SK-N-SH treated with all-trans-retinoic acid at 6 μM for 48 hours (cell line): ENCODE results near the gene REPS1.

ENCODE experiments used
- CSRNP3 ChIP-seq: fragments of 250-450 bp; sonication (Bioruptor Pico); IDR thresholded peaks from 2 replicates; pipeline ENCODE4 v1.5.1; 2021; ENCODE audit warnings: mild to moderate bottlenecking, moderate library complexity
- RARB ChIP-seq: fragments of 250-450 bp; sonication (Bioruptor Pico); IDR thresholded peaks from 2 replicates; pipeline ENCODE4 v1.8.0; 2021; ENCODE audit warnings: mild to moderate bottlenecking, moderate library complexity
- ZNF8 ChIP-seq: fragments of 450-650 bp; formaldehyde crosslinking; IDR thresholded peaks from 2 replicates; pipeline ENCODE4 v1.5.0; 2020; ENCODE audit warnings: mild to moderate bottlenecking, moderate library complexity
- TF ChIP-seq, protein P1 (sequence below): fragments of 250-450 bp; sonication (Bioruptor Pico); IDR thresholded peaks from 2 replicates; pipeline ENCODE4 v1.8.0; 2020; ENCODE audit warnings: mild to moderate bottlenecking, moderate library complexity, borderline replicate concordance

- TF ChIP-seq, protein P1, sequence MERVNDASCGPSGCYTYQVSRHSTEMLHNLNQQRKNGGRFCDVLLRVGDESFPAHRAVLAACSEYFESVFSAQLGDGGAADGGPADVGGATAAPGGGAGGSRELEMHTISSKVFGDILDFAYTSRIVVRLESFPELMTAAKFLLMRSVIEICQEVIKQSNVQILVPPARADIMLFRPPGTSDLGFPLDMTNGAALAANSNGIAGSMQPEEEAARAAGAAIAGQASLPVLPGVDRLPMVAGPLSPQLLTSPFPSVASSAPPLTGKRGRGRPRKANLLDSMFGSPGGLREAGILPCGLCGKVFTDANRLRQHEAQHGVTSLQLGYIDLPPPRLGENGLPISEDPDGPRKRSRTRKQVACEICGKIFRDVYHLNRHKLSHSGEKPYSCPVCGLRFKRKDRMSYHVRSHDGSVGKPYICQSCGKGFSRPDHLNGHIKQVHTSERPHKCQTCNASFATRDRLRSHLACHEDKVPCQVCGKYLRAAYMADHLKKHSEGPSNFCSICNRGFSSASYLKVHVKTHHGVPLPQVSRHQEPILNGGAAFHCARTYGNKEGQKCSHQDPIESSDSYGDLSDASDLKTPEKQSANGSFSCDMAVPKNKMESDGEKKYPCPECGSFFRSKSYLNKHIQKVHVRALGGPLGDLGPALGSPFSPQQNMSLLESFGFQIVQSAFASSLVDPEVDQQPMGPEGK, result no peak
- TF ChIP-seq RARB (CRISPR knock-in tag) (no peak), ZNF8 (CRISPR knock-in tag) (no peak), CSRNP3 (CRISPR knock-in tag) (no peak)
These were observed 124.7 kb downstream of the REPS1 start for GRCh38 chr6:138863321-138863720.
